Sigmoid colon (tissue), 7 donors: ENCODE measurements around the gene CBLN3. TPM values are rescaled to one million over a fixed set of nuclear protein-coding genes. Genes with fewer than 3 reads are reported as not detected.

Experiments
- DNase-seq: peaks from one replicate; pipeline ENCODE4 v3.0.0-alpha.2; 2019
- H3K27ac ChIP-seq, 4 donors: fragments of 200-600 bp; sonication (generic); one replicate each; pipeline ENCODE4 v1.5.1; 2016 to 2019; ENCODE audit warnings: mild to moderate bottlenecking in 1 of 4
- H3K27me3 ChIP-seq, 3 donors: fragments of 200-600 bp; sonication (generic); one replicate each; pipeline ENCODE4 v1.5.1; 2019; ENCODE audit warnings: mild to moderate bottlenecking in 1 of 3
- H3K36me3 ChIP-seq, 4 donors: fragments of 200-600 bp; sonication (generic); one replicate each; pipeline ENCODE4 v1.5.1; 2016 to 2019
- H3K4me1 ChIP-seq, 4 donors: fragments of 200-600 bp; sonication (generic); one replicate each; pipeline ENCODE4 v1.5.1; 2017 to 2019
- H3K4me3 ChIP-seq, 4 donors: fragments of 200-600 bp; sonication (generic); one replicate each; pipeline ENCODE4 v1.5.1; 2017 to 2019; ENCODE audit warnings: mild to moderate bottlenecking in 2 of 4, moderate library complexity in 1 of 4
- H3K9me3 ChIP-seq, 4 donors: fragments of 200-600 bp in 3 of 4; sonication (generic) in 3 of 4; one replicate each; pipeline versions ENCODE4 v1.5.1 to v1.6.1; 2013 to 2019
- EP300 ChIP-seq, 4 donors: sonication (generic); formaldehyde crosslinking; IDR thresholded peaks; one replicate each; pipeline ENCODE4 v1.6.1; 2017; ENCODE audit warnings: antibody characterized with exemption in 4 of 4
- POLR2A ChIP-seq, 2 donors: fragments of 450-650 bp; IDR thresholded peaks; one replicate each; pipeline ENCODE4 v1.6.1; 2016; ENCODE audit warnings: antibody characterized with exemption in 2 of 2, mild to moderate bottlenecking in 2 of 2, moderate library complexity in 2 of 2
- POLR2AphosphoS5 ChIP-seq, 4 donors: sonication (generic); formaldehyde crosslinking; IDR thresholded peaks; one replicate each; pipeline ENCODE4 v1.6.1; 2017; ENCODE audit warnings: antibody characterized with exemption in 4 of 4
- WGBS, 2 donors: extraction: QIAGEN DNeasy Blood & Tissue Kit; methylation state at CpG; one replicate each; pipeline ENCODE4 v1.1.7; 2013; 5-methylcytosine and 5-hydroxymethylcytosine counted together
- intact Hi-C: fragments of 100-400 bp; cut with DNase I; formaldehyde crosslinking; loops from one replicate; pipeline ENCODE4 v1.15.1; 2023
- polyA plus RNA-seq, 3 donors: library from polyadenylated mRNA; stranded (reverse); fragments of 200-250 nt; gene quantifications; one replicate each; pipeline ENCODE4 v1.2.3, GENCODE V29; 2013
- total RNA-seq, 4 donors: library from RNA; depleted of rRNA; stranded (reverse); fragments of >200 nt; gene quantifications; one replicate each; pipeline ENCODE4 v1.1.0, GENCODE V29; 2016
- TF ChIP-seq, protein P1 (sequence below), 4 experiments: fragments of 450-650 bp in 3 of 4; fragments of 200-600 bp in 1 of 4; IDR thresholded peaks; one replicate each; pipeline ENCODE4 v1.5.1; 2016 to 2019; ENCODE audit warnings: antibody characterized with exemption in 4 of 4, mild to moderate bottlenecking in 3 of 4, moderate library complexity in 2 of 4
- donor health status: healthy with polysubstance abuse.
- donor health status: Bipolar disorder and iron deficiency.
- donor health status: healthy.

The CBLN3 gene
- total and polyA plus RNA-seq, 7 donors = 0.46 to 8.9 (median 2.0) TPM

GRCh38 chr14:24439830-24440605, 10.6 kb upstream of the CBLN3 start:
- intact Hi-C loops = loop anchor here (5.0 to 10.0 kb wide), 4 partner anchors 198 to 1595 kb away; partner anchors contain the start of genes EMC9, PSME2, RNF31 and THTPA
- H3K4me3 ChIP-seq = no peak overlapping the region
- no peaks in the 10 kb centered on the region for H3K9me3 ChIP-seq
- peaks cover 0 to 46% (median 42%) of the 10 kb centered on the region in 4 donors for H3K4me1 ChIP-seq
- WGBS, 2 donors = 75 to 82% methylated on average over 15 of the region's 15 CpGs
- TF ChIP-seq POLR2A (IDR thresholded peaks at IDR 0.05) (no peak), EP300 (IDR thresholded peaks at IDR 0.05) (no peak), POLR2AphosphoS5 (IDR thresholded peaks at IDR 0.05) (peak in 2 of 4 donors; percentile 26 to 44)
- TF ChIP-seq, protein P1, sequence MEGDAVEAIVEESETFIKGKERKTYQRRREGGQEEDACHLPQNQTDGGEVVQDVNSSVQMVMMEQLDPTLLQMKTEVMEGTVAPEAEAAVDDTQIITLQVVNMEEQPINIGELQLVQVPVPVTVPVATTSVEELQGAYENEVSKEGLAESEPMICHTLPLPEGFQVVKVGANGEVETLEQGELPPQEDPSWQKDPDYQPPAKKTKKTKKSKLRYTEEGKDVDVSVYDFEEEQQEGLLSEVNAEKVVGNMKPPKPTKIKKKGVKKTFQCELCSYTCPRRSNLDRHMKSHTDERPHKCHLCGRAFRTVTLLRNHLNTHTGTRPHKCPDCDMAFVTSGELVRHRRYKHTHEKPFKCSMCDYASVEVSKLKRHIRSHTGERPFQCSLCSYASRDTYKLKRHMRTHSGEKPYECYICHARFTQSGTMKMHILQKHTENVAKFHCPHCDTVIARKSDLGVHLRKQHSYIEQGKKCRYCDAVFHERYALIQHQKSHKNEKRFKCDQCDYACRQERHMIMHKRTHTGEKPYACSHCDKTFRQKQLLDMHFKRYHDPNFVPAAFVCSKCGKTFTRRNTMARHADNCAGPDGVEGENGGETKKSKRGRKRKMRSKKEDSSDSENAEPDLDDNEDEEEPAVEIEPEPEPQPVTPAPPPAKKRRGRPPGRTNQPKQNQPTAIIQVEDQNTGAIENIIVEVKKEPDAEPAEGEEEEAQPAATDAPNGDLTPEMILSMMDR (IDR thresholded peaks at IDR 0.05) = no peak
- no peaks in the 10 kb centered on the region for H3K27me3 ChIP-seq
- DNase-seq = peak; percentile 68
- peak overlapping the region; percentile 14 to 99 (median 96) for H3K27ac ChIP-seq
- peaks cover 17 to 62% (median 33%) of the 10 kb centered on the region in 4 donors for H3K36me3 ChIP-seq

DNA sequence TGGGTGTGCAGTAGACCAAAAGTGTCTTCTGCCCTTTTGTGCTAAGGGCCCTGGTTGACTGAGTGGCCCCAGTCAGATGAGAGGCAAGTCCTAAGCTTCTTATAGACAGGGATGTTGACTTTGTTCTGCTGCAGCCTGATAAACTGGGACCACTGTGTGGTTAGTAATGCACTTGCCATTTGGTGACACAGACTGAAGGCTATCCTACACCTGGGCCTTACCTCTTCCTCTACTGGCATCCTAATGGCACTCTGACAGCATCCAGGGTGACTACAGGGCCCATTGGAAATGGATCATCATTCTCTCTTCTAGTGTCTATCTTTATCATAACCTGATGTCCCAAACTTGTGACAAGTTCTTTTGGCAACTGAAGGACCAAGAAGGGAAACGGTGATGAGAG, 9.8 kb upstream of the CBLN3 start:
- intact Hi-C loops = loop anchor here (10.0 kb wide), 2 partner anchors 294 to 1594 kb away; partner anchors contain the start of genes EMC9, PSME2 and RNF31
- peaks cover 17 to 68% (median 33%) of the 10 kb centered on the region in 4 donors for H3K36me3 ChIP-seq

GRCh38 chr14:24438223-24439097, 9.0 kb upstream of the CBLN3 start:
- peaks cover 17 to 76% (median 33%) of the 10 kb centered on the region in 4 donors for H3K36me3 ChIP-seq
- no peaks in the 10 kb centered on the region for H3K9me3 ChIP-seq
- DNase-seq = no peak
- peak in 1 of 4 donors; percentile 4 for TF ChIP-seq POLR2AphosphoS5 (IDR thresholded peaks at IDR 0.05)
- TF ChIP-seq, protein P1 (IDR thresholded peaks at IDR 0.05) = no peak
- no peak for TF ChIP-seq EP300 (IDR thresholded peaks at IDR 0.05)
- H3K4me1 ChIP-seq = peaks cover 0 to 46% (median 41%) of the 10 kb centered on the region in 4 donors
- intact Hi-C loops = loop anchor here (10.0 kb wide), 2 partner anchors 294 to 1594 kb away; partner anchors contain the start of genes EMC9, PSME2 and RNF31
- H3K27me3 ChIP-seq = no peaks in the 10 kb centered on the region
- 70 to 77% methylated on average over 9 of the region's 9 CpGs for WGBS, 2 donors
- peak overlapping the region in 1 of 4 donors; percentile 7 for H3K27ac ChIP-seq
- no peak overlapping the region for H3K4me3 ChIP-seq

More for the DNA sequence above, 9.8 kb upstream of the CBLN3 start:
- no peaks in the 10 kb centered on the region for H3K9me3 ChIP-seq
- H3K27me3 ChIP-seq = no peaks in the 10 kb centered on the region
- H3K4me1 ChIP-seq = peaks cover 0 to 46% (median 42%) of the 10 kb centered on the region in 4 donors
- TF ChIP-seq, protein P1 (IDR thresholded peaks at IDR 0.05) = no peak
- TF ChIP-seq EP300 (IDR thresholded peaks at IDR 0.05) = no peak
- TF ChIP-seq POLR2AphosphoS5 (IDR thresholded peaks at IDR 0.05) = no peak
- no peak for TF ChIP-seq POLR2A (IDR thresholded peaks at IDR 0.05)
- H3K27ac ChIP-seq = peak overlapping the region in 1 of 4 donors; percentile 97
- H3K4me3 ChIP-seq = no peak overlapping the region
- no peak for DNase-seq
- WGBS, 2 donors = 65 to 83% methylated on average over 1 of the region's 1 CpG

- intact Hi-C loops = loop anchor here (10.0 kb wide), 2 partner anchors 293 to 1593 kb away; partner anchors contain the start of genes EMC9, PSME2 and RNF31
- Histone ChIP-seq H3K9me3 (no peaks in the 10 kb centered on the region), H3K4me1 (peaks cover 0 to 43% (median 41%) of the 10 kb centered on the region in 4 donors), H3K36me3 (peaks cover 17 to 83% (median 38%) of the 10 kb centered on the region in 4 donors), H3K27ac (peak overlapping the region in 3 of 4 donors; percentile 66 to 72 (median 71)), H3K4me3 (no peak overlapping the region), H3K27me3 (no peaks in the 10 kb centered on the region)
- 73 to 87% methylated on average over 2 of the region's 2 CpGs for WGBS, 2 donors
- TF ChIP-seq, protein P1 (IDR thresholded peaks at IDR 0.05) = no peak
- TF ChIP-seq POLR2AphosphoS5 (IDR thresholded peaks at IDR 0.05) (no peak), EP300 (IDR thresholded peaks at IDR 0.05) (no peak), POLR2A (IDR thresholded peaks at IDR 0.05) (no peak)
- no peak for DNase-seq
Measured at GRCh38 chr14:24437736-24438067, 8.2 kb upstream of the CBLN3 start.
